PC-3 (cell line): ENCODE data around the gene AKAP3. TPM values are rescaled to one million over a fixed set of nuclear protein-coding genes. Genes with fewer than 3 reads are reported as not detected.

ENCODE experiments used
- ATAC-seq: fragments of 200-7000 bp; cut with Tn5 transposase; 2 replicates; pipeline ENCODE4 v1.9.1; 2020; ENCODE audit warnings: mild to moderate bottlenecking, moderate library complexity
- BruUV-seq: library from RNA; stranded (reverse); fragments of 400-500 nt; replicated peaks from 2 replicates; lab custom pipeline; 2021; lab: Mats Ljungman, UMichigan
- CTCF ChIA-PET: fragments of 300-600 bp; sonication (Branson Sonifier 250); formaldehyde crosslinking; loops from one replicate; lab custom pipeline; 2022; ENCODE audit warnings: antibody characterized with exemption; lab: Charles Lee
- POLR2A ChIA-PET: fragments of 300-600 bp; sonication (Branson Sonifier 250); formaldehyde crosslinking; loops from one replicate; lab custom pipeline; 2022; ENCODE audit warnings: antibody characterized with exemption; ENCODE audit not compliant: unreplicated experiment; lab: Charles Lee
- DNase-seq: peaks from one replicate; pipeline ENCODE4 v3.0.0-alpha.2; 2015
- H2AFZ ChIP-seq: fragments of 300-600 bp; sonication (generic); 2 replicates; pipeline ENCODE4 v1.6.0; 2016; ENCODE audit warnings: antibody characterized with exemption, low read length
- H3F3A ChIP-seq: fragments of 300-600 bp; sonication (generic); one replicate; pipeline ENCODE4 v1.6.0; 2017; ENCODE audit warnings: antibody characterized with exemption, low read length, control low read depth, mild to moderate bottlenecking; ENCODE audit not compliant: unreplicated experiment
- H3K27ac ChIP-seq: fragments of 300-600 bp; sonication (generic); 2 replicates; pipeline ENCODE4 v1.5.1; 2016; ENCODE audit warnings: mild to moderate bottlenecking, low read length
- H3K27me3 ChIP-seq: fragments of 300-600 bp; sonication (generic); 2 replicates; pipeline ENCODE4 v1.6.1; 2016; ENCODE audit warnings: low read length, mixed read lengths
- H3K36me3 ChIP-seq: fragments of 300-600 bp; sonication (generic); 2 replicates; pipeline ENCODE4 v1.6.1; 2016; ENCODE audit warnings: low read depth, mixed run types, low read length, mixed read lengths
- H3K4me1 ChIP-seq: fragments of 300-600 bp; sonication (generic); 2 replicates; pipeline ENCODE4 v1.5.1; 2016; ENCODE audit warnings: low read length; ENCODE audit not compliant: insufficient read depth
- H3K4me2 ChIP-seq: fragments of 300-600 bp; sonication (generic); 2 replicates; pipeline ENCODE4 v1.6.0; 2016; ENCODE audit warnings: low read length
- H3K4me3 ChIP-seq: fragments of 300-600 bp; sonication (generic); 2 replicates; pipeline ENCODE4 v1.5.1; 2016; ENCODE audit warnings: mild to moderate bottlenecking, low read length, mixed read lengths
- H3K79me2 ChIP-seq: fragments of 300-600 bp; sonication (generic); 2 replicates; pipeline ENCODE4 v1.6.1; 2017; ENCODE audit warnings: low read length, mixed read lengths
- H3K9ac ChIP-seq: fragments of 300-600 bp; sonication (generic); 2 replicates; pipeline ENCODE4 v1.6.0; 2016; ENCODE audit warnings: mild to moderate bottlenecking, low read length
- H3K9me2 ChIP-seq: fragments of 300-600 bp; sonication (generic); replicated peaks from 2 replicates; pipeline ENCODE4 v1.6.1; 2016; ENCODE audit warnings: mixed run types, low read length, mixed read lengths
- H3K9me3 ChIP-seq: fragments of 300-600 bp; sonication (generic); 2 replicates; pipeline ENCODE4 v1.6.1; 2016; ENCODE audit warnings: low read length, mixed read lengths
- H4K20me1 ChIP-seq: fragments of 300-600 bp; sonication (generic); 2 replicates; pipeline ENCODE4 v1.6.1; 2016; ENCODE audit warnings: low read length, mixed read lengths
- CTCF ChIP-seq: fragments of 300-600 bp; sonication (generic); conservative IDR thresholded peaks from 2 replicates; pipeline ENCODE4 v1.5.1; 2017; ENCODE audit warnings: antibody characterized with exemption, low read depth, mild to moderate bottlenecking, low read length
- EZH2 ChIP-seq: fragments of 300-600 bp; sonication (generic); IDR thresholded peaks from one replicate; pipeline ENCODE4 v1.6.1; 2017; ENCODE audit warnings: antibody characterized with exemption, mild to moderate bottlenecking, low read length; ENCODE audit not compliant: unreplicated experiment
- EZH2phosphoT487 ChIP-seq: fragments of 300-600 bp; sonication (generic); IDR thresholded peaks from 2 replicates; pipeline ENCODE4 v1.6.1; 2018; ENCODE audit warnings: mild to moderate bottlenecking, antibody characterized with exemption, low read length, borderline replicate concordance
- intact Hi-C: fragments of 100-400 bp; cut with micrococcal nuclease; formaldehyde crosslinking; loops from 2 replicates; pipeline ENCODE4 v1.9.0; 2023
- total RNA-seq: library from RNA; depleted of rRNA; stranded (reverse); fragments of >200 nt; gene quantifications from 2 replicates; pipeline ENCODE4 v1.2.3, GENCODE V29; 2014

The AKAP3 gene
- total RNA-seq, 1 experiment from 2014 or later: 1.9 TPM

GRCh38 chr12:4685317-4685716 is 36.5 kb upstream of the AKAP3 start:
- BruUV-seq: no TSS peak
- Histone ChIP-seq H3K9me3 (no peaks in the 10 kb centered on the region), H3K36me3 (peaks cover 9% of the 10 kb centered on the region), H3K9me2 (no peaks in the 10 kb centered on the region), H3K4me1 (no peaks in the 10 kb centered on the region), H3K4me3 (no peak overlapping the region), H2AFZ (no peak overlapping the region), H3K27ac (no peak overlapping the region), H4K20me1 (no peaks in the 10 kb centered on the region), H3K4me2 (no peak overlapping the region), H3F3A (no peaks in the 10 kb centered on the region), H3K79me2 (no peaks in the 10 kb centered on the region), H3K9ac (no peak overlapping the region), H3K27me3 (no peaks in the 10 kb centered on the region)
- intact Hi-C loops: no loop called here
- no peak for DNase-seq
- TF ChIP-seq EZH2 (no peak), CTCF (no peak), EZH2phosphoT487 (no peak)
- POLR2A ChIA-PET: no interaction called here
- CTCF ChIA-PET: no interaction called here
- no peak for ATAC-seq

- DNase-seq (no peak), ATAC-seq (no peak)
- Histone ChIP-seq H3K4me1 (no peaks in the 10 kb centered on the region), H3K27ac (no peak overlapping the region), H3K36me3 (peaks cover 6% of the 10 kb centered on the region), H3K9me2 (no peaks in the 10 kb centered on the region), H3K9me3 (no peaks in the 10 kb centered on the region), H3F3A (no peaks in the 10 kb centered on the region), H3K27me3 (no peaks in the 10 kb centered on the region), H3K4me2 (no peak overlapping the region), H3K9ac (no peak overlapping the region), H2AFZ (no peak overlapping the region), H3K4me3 (no peak overlapping the region), H4K20me1 (no peaks in the 10 kb centered on the region), H3K79me2 (no peaks in the 10 kb centered on the region)
- intact Hi-C loops: no loop called here
- TF ChIP-seq CTCF: no peak
- no peak for TF ChIP-seq EZH2
- TF ChIP-seq EZH2phosphoT487: no peak
- BruUV-seq: no TSS peak
- POLR2A ChIA-PET: no interaction called here
- CTCF ChIA-PET: no interaction called here
Measured at GRCh38 chr12:4681732-4682131, 32.9 kb upstream of the AKAP3 start.

- Histone ChIP-seq H4K20me1 (no peaks in the 10 kb centered on the region), H3K36me3 (peaks cover 3% of the 10 kb centered on the region; the same call in 1 of the 2 replicates), H3F3A (no peaks in the 10 kb centered on the region), H3K4me3 (no peak overlapping the region), H2AFZ (no peak overlapping the region), H3K9me3 (no peaks in the 10 kb centered on the region), H3K27ac (no peak overlapping the region), H3K9ac (no peak overlapping the region), H3K79me2 (no peaks in the 10 kb centered on the region), H3K4me1 (no peaks in the 10 kb centered on the region), H3K9me2 (no peaks in the 10 kb centered on the region), H3K27me3 (no peaks in the 10 kb centered on the region), H3K4me2 (no peak overlapping the region)
- ATAC-seq: no peak
- ChIA-PET POLR2A (no interaction called here), CTCF (no interaction called here)
- BruUV-seq: no TSS peak
- no peak for DNase-seq
- no peak for TF ChIP-seq CTCF
- no peak for TF ChIP-seq EZH2
- no peak for TF ChIP-seq EZH2phosphoT487
- intact Hi-C loops: no loop called here
Measured at GRCh38 chr12:4679711-4680110, 30.9 kb upstream of the AKAP3 start.
